Measurements from ENCODE around the gene PRDM16.
A peak's percentile ranks its signal among the peaks of the same experiment; 100 is the strongest.

PRDM16 gene

GRCh38 chr1:3439346-3440299 is 370.6 kb downstream of the PRDM16 start:
- no peak for DNase-seq (ENCODE audit: low read depth in 1 of 2, low spot score in 1 of 2)

- DNase-seq (ENCODE audit: low read depth in 1 of 2, low spot score in 1 of 2): no peak
Measured at GRCh38 chr1:3440300-3440681, 371.3 kb downstream of the PRDM16 start.

- no peak for DNase-seq (ENCODE audit: low read depth in 1 of 2, low spot score in 1 of 2)
Measured at GRCh38 chr1:3440711-3441409, 371.9 kb downstream of the PRDM16 start.

DNA sequence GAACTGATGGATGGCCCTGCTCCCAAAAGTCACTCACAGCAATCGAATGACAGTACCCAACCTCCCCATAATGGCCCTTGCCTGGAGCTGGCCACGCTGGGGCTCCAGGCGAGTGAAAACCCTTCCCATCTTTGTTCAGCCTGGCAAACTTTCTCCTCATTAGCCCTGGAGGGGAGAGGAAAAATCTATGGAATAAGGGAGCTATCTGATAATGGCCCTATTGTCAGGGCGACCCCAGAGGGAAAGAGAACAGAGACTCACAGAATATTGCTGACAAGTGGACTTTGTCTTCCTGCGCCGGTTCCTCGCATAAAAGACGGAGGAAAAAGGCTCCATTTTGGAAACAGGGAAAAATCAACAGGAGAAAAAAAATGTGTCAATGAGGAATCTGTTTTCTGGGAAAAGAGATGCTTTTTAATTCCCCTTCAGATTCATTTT is 372.4 kb downstream of the PRDM16 start:
- DNase-seq (ENCODE audit: low read depth in 1 of 2, low spot score in 1 of 2): no peak

- DNase-seq (ENCODE audit: low read depth in 1 of 2, low spot score in 1 of 2): no peak
Measured at GRCh38 chr1:3441880-3442279, 372.9 kb downstream of the PRDM16 start.

- no peak for DNase-seq (ENCODE audit: low read depth in 1 of 2, low spot score in 1 of 2)
Measured at GRCh38 chr1:3442331-3442730, 373.3 kb downstream of the PRDM16 start.

- DNase-seq (ENCODE audit: low read depth in 1 of 2, low spot score in 1 of 2): no peak
Measured at GRCh38 chr1:3442901-3443300, 373.9 kb downstream of the PRDM16 start.

DNA sequence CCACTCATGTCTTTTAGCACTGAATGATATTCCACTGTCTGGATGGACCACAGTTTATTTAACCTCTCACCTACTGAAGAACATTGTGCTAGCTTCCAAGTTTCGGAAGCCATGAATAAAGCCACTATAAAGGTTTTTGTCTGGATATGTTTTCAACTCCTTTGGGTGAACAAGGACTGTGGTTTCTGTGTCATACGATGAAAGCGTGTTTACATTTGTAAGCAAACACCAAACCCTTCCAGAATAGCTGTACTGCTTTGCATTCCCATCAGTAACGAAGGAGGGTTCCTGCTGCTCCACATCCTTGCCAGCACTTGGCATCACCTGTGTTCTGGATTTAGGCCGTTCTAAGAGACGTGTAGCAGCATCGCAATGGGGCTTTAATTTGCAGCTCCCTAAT is 374.8 kb downstream of the PRDM16 start:
- no peak for DNase-seq (ENCODE audit: low read depth in 1 of 2, low spot score in 1 of 2)

GRCh38 chr1:3444298-3444697 is 375.3 kb downstream of the PRDM16 start:
- DNase-seq (ENCODE audit: low read depth in 1 of 2, low spot score in 1 of 2): no peak

GRCh38 chr1:3444736-3445135 is 375.7 kb downstream of the PRDM16 start:
- DNase-seq (ENCODE audit: low read depth in 1 of 2, low spot score in 1 of 2): no peak

DNA sequence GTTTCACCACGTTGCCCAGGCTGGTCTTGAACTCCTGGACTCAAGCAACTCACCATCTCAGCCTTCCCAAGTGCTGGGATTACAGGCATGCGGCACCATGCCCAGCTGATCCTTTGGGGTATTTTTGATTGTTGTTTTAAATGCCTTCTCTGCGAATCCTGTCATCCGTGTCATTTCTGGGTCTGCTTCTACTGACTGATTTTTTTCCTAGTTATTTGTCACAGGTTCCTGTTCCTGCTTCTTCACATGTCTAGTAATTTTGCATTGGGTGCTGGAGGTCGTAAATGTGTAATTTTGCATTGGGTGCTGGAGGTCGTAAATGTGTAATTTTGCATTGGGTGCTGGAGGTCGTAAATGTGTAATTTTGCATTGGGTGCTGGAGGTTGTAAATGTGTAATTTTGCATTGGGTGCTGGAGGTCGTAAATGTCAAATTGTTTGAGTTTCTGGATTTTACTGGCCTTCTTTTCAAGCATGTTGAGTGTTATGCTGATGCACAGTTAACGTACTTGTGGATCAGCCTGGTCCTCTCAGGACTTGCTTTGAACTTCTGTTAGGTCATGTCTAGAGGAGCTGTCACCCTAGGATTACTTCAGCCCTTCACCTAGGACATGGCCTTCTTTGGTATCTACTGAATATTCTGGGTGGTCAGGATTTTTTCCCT is 381.3 kb downstream of the PRDM16 start:
- DNase-seq (ENCODE audit: low read depth in 1 of 2, low spot score in 1 of 2): no peak

DNA sequence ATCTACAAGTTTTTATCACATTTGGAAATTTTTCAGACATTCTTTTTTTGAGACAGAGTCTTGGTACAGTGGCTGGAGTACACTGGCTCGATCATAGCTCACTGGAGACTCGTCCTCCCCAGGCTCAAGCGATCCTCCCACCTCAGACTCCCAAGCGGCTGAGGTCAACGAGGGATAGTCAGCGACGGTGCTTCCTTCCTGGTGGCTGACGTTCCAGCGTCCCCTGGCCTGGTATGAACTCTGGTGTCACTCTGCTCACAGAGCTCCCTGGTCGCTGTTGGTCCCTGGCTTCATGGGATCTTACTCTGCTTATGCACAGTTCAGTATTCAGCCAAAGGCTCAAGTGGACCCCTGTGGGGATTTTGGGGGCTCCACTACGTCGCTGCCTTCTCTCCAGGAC is 382.0 kb downstream of the PRDM16 start:
- DNase-seq (ENCODE audit: low read depth in 1 of 2, low spot score in 1 of 2): no peak

DNA sequence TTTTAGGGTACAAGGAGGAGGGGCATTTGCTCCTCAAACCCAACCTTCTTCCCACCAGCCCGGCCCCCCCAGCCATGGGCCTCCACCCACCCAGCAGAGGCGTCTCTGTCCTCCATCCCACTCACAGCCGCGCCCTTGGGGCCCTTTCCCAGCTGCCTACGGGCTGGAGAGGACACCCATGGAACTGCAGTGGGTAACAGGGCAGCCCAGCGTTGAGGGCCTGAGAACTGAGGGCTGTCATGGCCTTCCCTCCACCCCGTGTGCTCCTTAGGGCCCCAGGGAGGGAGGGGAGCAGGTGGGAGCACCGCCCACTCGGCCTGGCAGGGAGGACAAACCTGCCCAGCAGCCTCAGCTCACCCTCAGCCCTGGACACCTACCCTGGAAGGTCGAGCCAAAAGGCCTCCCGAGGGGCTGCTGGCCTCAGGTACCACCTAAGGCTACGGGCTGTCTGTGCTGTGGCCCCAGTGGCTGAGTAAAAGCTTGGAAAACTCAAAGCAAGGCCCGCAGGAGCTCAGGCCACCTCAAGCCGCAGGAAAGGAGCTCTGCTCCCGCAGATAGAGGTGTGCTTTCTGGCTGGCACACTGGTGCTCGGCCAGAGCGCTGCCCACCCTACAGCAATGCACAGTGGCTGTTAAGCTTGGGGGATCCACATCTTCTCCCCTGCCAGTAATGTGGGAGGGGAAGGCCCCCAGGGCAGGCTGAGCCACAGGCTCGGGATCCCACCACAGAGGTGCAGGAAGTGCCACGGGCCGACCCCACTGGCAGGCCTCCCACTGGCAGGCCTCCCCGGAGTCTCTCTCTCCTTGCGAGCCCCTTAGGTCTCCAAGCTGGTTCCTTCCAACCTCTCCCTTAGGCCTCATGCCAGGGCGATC is 383.2 kb downstream of the PRDM16 start:
- DNase-seq (ENCODE audit: low read depth in 1 of 2, low spot score in 1 of 2): no peak

DNA sequence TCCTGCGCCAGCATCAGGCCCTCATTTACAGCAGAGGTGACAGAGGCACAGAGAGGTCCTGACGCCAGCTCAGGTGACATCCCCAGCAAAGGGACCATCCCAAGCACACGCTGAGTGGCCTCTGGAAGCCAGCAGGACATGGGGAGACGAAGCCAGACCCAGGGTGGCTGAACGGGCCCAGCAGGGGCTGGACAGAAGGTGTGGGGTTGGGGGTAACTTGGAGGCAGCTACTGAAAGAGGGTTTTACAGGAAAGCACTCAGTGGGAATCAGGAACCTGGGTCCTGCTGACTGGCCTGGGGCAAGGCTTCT is 383.8 kb downstream of the PRDM16 start:
- no peak for DNase-seq (ENCODE audit: low read depth in 1 of 2, low spot score in 1 of 2)

GRCh38 chr1:3453203-3453761 is 384.3 kb downstream of the PRDM16 start:
- peak; percentile 52 to 57 for DNase-seq (ENCODE audit: low read depth in 1 of 2, low spot score in 1 of 2)

GRCh38 chr1:3453891-3454810 is 385.1 kb downstream of the PRDM16 start, which contains the start of gene ARHGEF16:
Gene ARHGEF16 (plus strand): TSS chr1:3454665. CDS start chr1:3463085, 8,420 bp downstream.
- no peak for DNase-seq (ENCODE audit: low read depth in 1 of 2, low spot score in 1 of 2)

- DNase-seq (ENCODE audit: low read depth in 1 of 2, low spot score in 1 of 2): no peak
Measured at GRCh38 chr1:3454811-3455618, 386.0 kb downstream of the PRDM16 start.

- DNase-seq (ENCODE audit: low read depth in 1 of 2, low spot score in 1 of 2): no peak
Measured at GRCh38 chr1:3455670-3456448, 386.9 kb downstream of the PRDM16 start.
